Mucosa of rectum (tissue), 2 donors: Measurements from ENCODE around the gene PSG7.
"Not testable (repeated sequence)": the region's sequence is repeated elsewhere in the genome, so short reads cannot be mapped to it uniquely, and the experiment has no call there.

ENCODE experiments used
- H3K27ac ChIP-seq, 2 donors: one replicate each; pipeline ENCODE4 v1.7.0; 2013; ENCODE audit warnings: inconsistent platforms in 2 of 2, low read depth in 2 of 2, low read length in 2 of 2
- H3K27me3 ChIP-seq, 2 donors: one replicate each; pipeline ENCODE4 v1.7.0; 2013; ENCODE audit warnings: low read length in 2 of 2; ENCODE audit not compliant: control insufficient read depth in 2 of 2, insufficient read depth in 2 of 2
- H3K36me3 ChIP-seq, 2 donors: one replicate each; pipeline ENCODE4 v1.7.0; 2013; ENCODE audit warnings: low read length in 2 of 2; ENCODE audit not compliant: control insufficient read depth in 2 of 2, insufficient read depth in 2 of 2
- H3K4me1 ChIP-seq, 2 donors: one replicate each; pipeline ENCODE4 v1.7.0; 2013; ENCODE audit warnings: low read length in 2 of 2, mild to moderate bottlenecking in 1 of 2; ENCODE audit not compliant: control insufficient read depth in 2 of 2, insufficient read depth in 2 of 2
- H3K4me3 ChIP-seq, 2 donors: one replicate each; pipeline ENCODE4 v1.7.0; 2013; ENCODE audit warnings: low read length in 2 of 2
- H3K9ac ChIP-seq, 2 donors: one replicate each; pipeline ENCODE4 v1.7.0; 2013; ENCODE audit warnings: low read length in 2 of 2, low read depth in 1 of 2, mild to moderate bottlenecking in 1 of 2
- H3K9me3 ChIP-seq, 2 donors: one replicate each; pipeline ENCODE4 v1.7.0; 2013; ENCODE audit warnings: low read length in 2 of 2; ENCODE audit not compliant: control insufficient read depth in 2 of 2
- donor health status: healthy.
- donor health status: Normal muscosa, but diverticular disease.

The PSG7 gene

GRCh38 chr19:42933412-42933811, 3.6 kb downstream of the PSG7 start:
- H3K9me3 ChIP-seq, H3K4me3 ChIP-seq, H3K36me3 ChIP-seq: not testable (repeated sequence)

GRCh38 chr19:42932485-42933101, 4.4 kb downstream of the PSG7 start:
- not testable (repeated sequence) for H3K9ac ChIP-seq, H3K4me3 ChIP-seq, H3K27ac ChIP-seq, H3K36me3 ChIP-seq, H3K27me3 ChIP-seq, H3K9me3 ChIP-seq, H3K4me1 ChIP-seq

More at GRCh38 chr19:42933412-42933811, 3.6 kb downstream of the PSG7 start:
- H3K27ac ChIP-seq, H3K27me3 ChIP-seq, H3K4me1 ChIP-seq, H3K9ac ChIP-seq: not testable (repeated sequence)

GRCh38 chr19:42930214-42930613, 6.8 kb downstream of the PSG7 start:
- H3K4me3 ChIP-seq, H3K27ac ChIP-seq, H3K27me3 ChIP-seq, H3K9me3 ChIP-seq, H3K36me3 ChIP-seq, H3K9ac ChIP-seq, H3K4me1 ChIP-seq: not testable (repeated sequence)

GRCh38 chr19:42928896-42929295, 8.1 kb downstream of the PSG7 start:
- no peak overlapping the region for H3K4me3 ChIP-seq
- H3K4me1 ChIP-seq, result no peaks in the 10 kb centered on the region
- H3K9ac ChIP-seq, result no peak overlapping the region
- H3K27me3 ChIP-seq, result no peaks in the 10 kb centered on the region
- H3K27ac ChIP-seq, result no peak overlapping the region
- H3K9me3 ChIP-seq, result no peaks in the 10 kb centered on the region
- H3K36me3 ChIP-seq, result no peaks in the 10 kb centered on the region

- H3K9ac ChIP-seq, result no peak overlapping the region
- H3K27ac ChIP-seq, result no peak overlapping the region
- H3K27me3 ChIP-seq, result no peaks in the 10 kb centered on the region
- H3K9me3 ChIP-seq, result no peaks in the 10 kb centered on the region
- no peaks in the 10 kb centered on the region for H3K36me3 ChIP-seq
- H3K4me3 ChIP-seq, result no peak overlapping the region
- H3K4me1 ChIP-seq, result no peaks in the 10 kb centered on the region
Measured at GRCh38 chr19:42926781-42927180, 10.2 kb downstream of the PSG7 start.

GRCh38 chr19:42923106-42923505, 13.9 kb downstream of the PSG7 start:
- H3K27ac ChIP-seq, H3K9me3 ChIP-seq, H3K27me3 ChIP-seq, H3K9ac ChIP-seq, H3K4me1 ChIP-seq, H3K4me3 ChIP-seq, H3K36me3 ChIP-seq: not testable (repeated sequence)

GRCh38 chr19:42920971-42921370, 16.0 kb downstream of the PSG7 start:
- not testable (repeated sequence) for H3K36me3 ChIP-seq, H3K9ac ChIP-seq, H3K4me3 ChIP-seq, H3K27me3 ChIP-seq, H3K27ac ChIP-seq, H3K9me3 ChIP-seq, H3K4me1 ChIP-seq

GRCh38 chr19:42919757-42920079, 17.3 kb downstream of the PSG7 start:
- H3K9ac ChIP-seq, result no peak overlapping the region
- no peaks in the 10 kb centered on the region for H3K9me3 ChIP-seq
- no peaks in the 10 kb centered on the region for H3K27me3 ChIP-seq
- H3K4me3 ChIP-seq, result no peak overlapping the region
- H3K36me3 ChIP-seq, result no peaks in the 10 kb centered on the region
- H3K4me1 ChIP-seq, result no peaks in the 10 kb centered on the region
- no peak overlapping the region for H3K27ac ChIP-seq

GRCh38 chr19:42919070-42919756, 17.8 kb downstream of the PSG7 start:
- H3K27ac ChIP-seq, H3K4me1 ChIP-seq, H3K27me3 ChIP-seq, H3K4me3 ChIP-seq, H3K9ac ChIP-seq, H3K36me3 ChIP-seq, H3K9me3 ChIP-seq: not testable (repeated sequence)

- H3K4me1 ChIP-seq, H3K36me3 ChIP-seq, H3K9ac ChIP-seq, H3K4me3 ChIP-seq, H3K27me3 ChIP-seq, H3K27ac ChIP-seq, H3K9me3 ChIP-seq: not testable (repeated sequence)
Measured at GRCh38 chr19:42918377-42919069, 18.5 kb downstream of the PSG7 start.
